ENCODE results near the gene CCNJL.

- TF ChIP-seq CTCF (conservative IDR thresholded peaks at IDR 0.05 in 1 of 2, IDR thresholded peaks at IDR 0.05 in 1 of 2; ENCODE audit: extremely low read depth in 1 of 2, insufficient read depth in 1 of 2, low read depth in 1 of 2, low read length in 2 of 2) = no peak
- no peak for TF ChIP-seq EZH2 (IDR thresholded peaks at IDR 0.05; ENCODE audit: borderline replicate concordance, low read length)
These were observed 13.4 kb upstream of the CCNJL start for GRCh38 chr5:160325716-160326115.
